Measurements from ENCODE around the gene DMC1. TPM values are rescaled to one million over a fixed set of nuclear protein-coding genes. Genes with fewer than 3 reads are reported as not detected.

DMC1 gene
- total and polyA plus RNA-seq, 10 of the 15 experiments (the other 5 are each of a cell fraction or from before 2014, with no cell fraction given) = 1.0 to 21.0 (median 4.5) TPM

- no peak for TF ChIP-seq ZNF687 (IDR thresholded peaks at IDR 0.05)
- no peak for TF ChIP-seq POLR2A (IDR thresholded peaks at IDR 0.05; ENCODE audit: low read depth, low read length)
- TF ChIP-seq MAX (IDR thresholded peaks at IDR 0.05; ENCODE audit: low read depth, low read length) = no peak
- no peak for TF ChIP-seq CEBPB (IDR thresholded peaks at IDR 0.05; ENCODE audit: borderline replicate concordance in 1 of 2, low read depth in 2 of 2, low read length in 2 of 2)
Observed at GRCh38 chr22:38474003-38474607, 95.9 kb downstream of the DMC1 start (continued).

GRCh38 chr22:38471237-38471636 is 98.7 kb downstream of the DMC1 start:
- Histone ChIP-seq H3K4me3 (no peak overlapping the region), H3K9me3 (replicated peaks; ENCODE audit: control insufficient read depth, insufficient read depth, low read length) (no peaks in the 10 kb centered on the region), H4K20me1 (ENCODE audit: control insufficient read depth, insufficient read depth) (no peaks in the 10 kb centered on the region), H3K27ac (ENCODE audit: control insufficient read depth, insufficient read depth) (no peak overlapping the region), H3K79me2 (ENCODE audit: control insufficient read depth, insufficient read depth, low read length) (no peaks in the 10 kb centered on the region), H3K27me3 (replicated peaks in 1 of 2; ENCODE audit: control insufficient read depth in 2 of 2, insufficient read depth in 2 of 2, low read length in 1 of 2) (peaks cover 0 to 5% of the 10 kb centered on the region in 2 experiments; a peak in 2 of 4 replicates), H3K4me1 (ENCODE audit: control insufficient read depth, insufficient read depth, low read length) (no peaks in the 10 kb centered on the region), H3K9ac (ENCODE audit: control insufficient read depth, insufficient read depth, low read length) (no peak overlapping the region), H3K4me2 (ENCODE audit: control insufficient read depth, insufficient read depth) (no peak overlapping the region), H3K36me3 (ENCODE audit: control insufficient read depth in 2 of 2, insufficient read depth in 2 of 2, low read length in 1 of 2) (no peaks in the 10 kb centered on the region), H2AFZ (ENCODE audit: control insufficient read depth, low read depth, low read length) (no peak overlapping the region)
- intact Hi-C loops (cut with micrococcal nuclease; ENCODE audit: unreplicated experiment) (no loop called here), in situ Hi-C loops (cut with MboI) (no loop called here)
- ATAC-seq = no peak
- WGBS (ENCODE audit: insufficient coverage, insufficient replicate concordance, low lambda C conversion rate, missing lambda C conversion rate) = 59% methylated on average over 11 of the region's 11 CpGs
- POLR2A ChIA-PET = no interaction called here
- SMC1A ChIA-PET (ENCODE audit: uncharacterized antibody, unreplicated experiment) = no interaction called here
- BruUV-seq (replicated peaks) = no TSS peak
- no peak for FAIRE-seq
- RAD21 ChIA-PET (ENCODE audit: unreplicated experiment) = no interaction called here
- no peak for DNase-seq (ENCODE audit: low read depth, low spot score)
- no peak for TF ChIP-seq FOS (IDR thresholded peaks at IDR 0.05; ENCODE audit: borderline replicate concordance, extremely low read depth, insufficient read length)
- TF ChIP-seq, protein P1, sequence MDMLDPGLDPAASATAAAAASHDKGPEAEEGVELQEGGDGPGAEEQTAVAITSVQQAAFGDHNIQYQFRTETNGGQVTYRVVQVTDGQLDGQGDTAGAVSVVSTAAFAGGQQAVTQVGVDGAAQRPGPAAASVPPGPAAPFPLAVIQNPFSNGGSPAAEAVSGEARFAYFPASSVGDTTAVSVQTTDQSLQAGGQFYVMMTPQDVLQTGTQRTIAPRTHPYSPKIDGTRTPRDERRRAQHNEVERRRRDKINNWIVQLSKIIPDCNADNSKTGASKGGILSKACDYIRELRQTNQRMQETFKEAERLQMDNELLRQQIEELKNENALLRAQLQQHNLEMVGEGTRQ (IDR thresholded peaks at IDR 0.05; ENCODE audit: borderline replicate concordance, low read depth, low read length) = no peak
- TF ChIP-seq, protein P2, sequence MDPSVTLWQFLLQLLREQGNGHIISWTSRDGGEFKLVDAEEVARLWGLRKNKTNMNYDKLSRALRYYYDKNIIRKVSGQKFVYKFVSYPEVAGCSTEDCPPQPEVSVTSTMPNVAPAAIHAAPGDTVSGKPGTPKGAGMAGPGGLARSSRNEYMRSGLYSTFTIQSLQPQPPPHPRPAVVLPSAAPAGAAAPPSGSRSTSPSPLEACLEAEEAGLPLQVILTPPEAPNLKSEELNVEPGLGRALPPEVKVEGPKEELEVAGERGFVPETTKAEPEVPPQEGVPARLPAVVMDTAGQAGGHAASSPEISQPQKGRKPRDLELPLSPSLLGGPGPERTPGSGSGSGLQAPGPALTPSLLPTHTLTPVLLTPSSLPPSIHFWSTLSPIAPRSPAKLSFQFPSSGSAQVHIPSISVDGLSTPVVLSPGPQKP (IDR thresholded peaks at IDR 0.05; ENCODE audit: low read depth, low read length) = no peak
- TF ChIP-seq NR2C1 (IDR thresholded peaks at IDR 0.05) = no peak
- no peak for TF ChIP-seq EP300 (IDR thresholded peaks at IDR 0.05; ENCODE audit: borderline replicate concordance in 1 of 2, control insufficient read depth in 1 of 2, low read depth in 2 of 2, low read length in 2 of 2)
- no peak for TF ChIP-seq TCF7 (IDR thresholded peaks at IDR 0.05; ENCODE audit: borderline replicate concordance)
- no peak for TF ChIP-seq NR2C2 (IDR thresholded peaks at IDR 0.05; ENCODE audit: borderline replicate concordance, control insufficient read depth, insufficient read length, low read depth)
- TF ChIP-seq SMAD5 (IDR thresholded peaks at IDR 0.05; ENCODE audit: low read depth) = no peak
- TF ChIP-seq ASH2L (IDR thresholded peaks at IDR 0.05; ENCODE audit: borderline replicate concordance, low read depth) = no peak
- CTCF ChIA-PET = no interaction called here

Measured in GM12878 (cell line).